ENCODE results near the gene YIPF1. TPM values are rescaled to one million over a fixed set of nuclear protein-coding genes. Genes with fewer than 3 reads are reported as not detected.

Gene YIPF1
- total and polyA plus RNA-seq, 12 donors = 22.2 to 59.5 (median 38.9) TPM

DNA sequence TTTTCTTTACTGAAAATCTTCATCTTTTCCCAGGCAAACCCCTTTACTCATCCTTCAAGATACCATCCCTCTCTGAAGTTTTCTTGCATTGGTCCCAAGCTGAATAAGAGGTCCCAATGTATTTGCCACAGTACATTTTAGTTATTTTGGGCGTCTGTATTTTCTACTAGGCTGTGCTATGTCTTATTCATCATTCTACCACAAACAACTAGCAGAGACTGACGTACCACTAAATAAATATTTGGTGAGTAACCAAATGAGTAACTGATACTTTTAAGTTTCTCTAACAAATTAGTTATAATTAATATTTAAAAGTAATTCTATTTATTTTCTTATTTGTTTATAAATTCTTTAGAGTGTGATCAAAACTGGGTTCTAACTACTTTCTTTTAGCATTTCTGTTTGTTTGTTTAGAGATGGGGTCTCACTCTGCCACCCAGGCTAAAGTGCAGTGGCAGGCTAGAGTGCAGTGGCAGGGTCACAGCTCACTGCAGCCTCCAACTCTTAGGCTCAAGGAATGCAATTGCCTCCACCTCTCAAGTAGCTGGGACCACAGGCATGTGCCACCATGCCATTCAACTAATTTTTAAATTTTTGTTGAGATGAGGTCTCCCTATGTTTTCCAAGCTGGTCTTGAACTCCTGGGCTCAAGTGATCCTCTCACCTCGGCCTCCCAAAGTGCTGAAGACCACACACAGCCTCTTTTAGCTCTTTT lies 84.6 kb downstream of the YIPF1 start:
- H3K4me3 ChIP-seq = no peak overlapping the region
- 90 to 100% (median 97%) methylated on average over 3 of the region's 3 CpGs for WGBS, 4 donors
- no peaks in the 10 kb centered on the region for H3K36me3 ChIP-seq (replicated peaks in 1 of 2)
- H3K9me3 ChIP-seq (replicated peaks in 1 of 3) = no peaks in the 10 kb centered on the region
- no peaks in the 10 kb centered on the region for H3K27me3 ChIP-seq
- H3K27ac ChIP-seq = no peak overlapping the region
- intact Hi-C loops (cut with DNase I) = no loop called here
- DNase-seq = no peak
- TF ChIP-seq, protein P1, sequence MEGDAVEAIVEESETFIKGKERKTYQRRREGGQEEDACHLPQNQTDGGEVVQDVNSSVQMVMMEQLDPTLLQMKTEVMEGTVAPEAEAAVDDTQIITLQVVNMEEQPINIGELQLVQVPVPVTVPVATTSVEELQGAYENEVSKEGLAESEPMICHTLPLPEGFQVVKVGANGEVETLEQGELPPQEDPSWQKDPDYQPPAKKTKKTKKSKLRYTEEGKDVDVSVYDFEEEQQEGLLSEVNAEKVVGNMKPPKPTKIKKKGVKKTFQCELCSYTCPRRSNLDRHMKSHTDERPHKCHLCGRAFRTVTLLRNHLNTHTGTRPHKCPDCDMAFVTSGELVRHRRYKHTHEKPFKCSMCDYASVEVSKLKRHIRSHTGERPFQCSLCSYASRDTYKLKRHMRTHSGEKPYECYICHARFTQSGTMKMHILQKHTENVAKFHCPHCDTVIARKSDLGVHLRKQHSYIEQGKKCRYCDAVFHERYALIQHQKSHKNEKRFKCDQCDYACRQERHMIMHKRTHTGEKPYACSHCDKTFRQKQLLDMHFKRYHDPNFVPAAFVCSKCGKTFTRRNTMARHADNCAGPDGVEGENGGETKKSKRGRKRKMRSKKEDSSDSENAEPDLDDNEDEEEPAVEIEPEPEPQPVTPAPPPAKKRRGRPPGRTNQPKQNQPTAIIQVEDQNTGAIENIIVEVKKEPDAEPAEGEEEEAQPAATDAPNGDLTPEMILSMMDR (IDR thresholded peaks at IDR 0.05) = no peak
- no peak for TF ChIP-seq POLR2A (IDR thresholded peaks at IDR 0.05)
- peaks cover 5 to 7% of the 10 kb centered on the region in 2 donors for H3K4me1 ChIP-seq (replicated peaks in 1 of 2)

DNA sequence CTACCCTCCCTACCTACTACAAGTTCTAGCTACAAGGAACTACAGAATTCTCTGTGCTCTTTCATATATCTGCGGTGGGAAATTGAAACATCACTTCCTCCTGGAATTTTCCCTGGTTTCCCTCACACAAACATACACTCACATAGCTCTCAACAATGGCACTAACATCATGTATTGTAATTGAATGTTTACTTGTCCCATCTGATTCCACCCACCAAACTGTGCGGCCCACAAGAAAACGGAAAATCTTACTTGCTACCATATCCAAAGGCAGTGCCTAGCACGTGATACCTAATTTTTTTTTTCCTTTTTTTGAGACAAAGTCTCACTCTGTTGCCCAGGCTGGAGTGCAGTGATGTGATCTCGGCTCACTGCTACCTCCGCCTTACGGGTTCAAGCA lies 85.4 kb downstream of the YIPF1 start:
- H3K4me1 ChIP-seq (replicated peaks in 1 of 2) = peaks cover 5 to 7% of the 10 kb centered on the region in 2 donors
- H3K27me3 ChIP-seq = no peaks in the 10 kb centered on the region
- no peaks in the 10 kb centered on the region for H3K9me3 ChIP-seq (replicated peaks in 1 of 3)
- peaks cover 0 to 1% of the 10 kb centered on the region in 2 donors for H3K36me3 ChIP-seq (replicated peaks in 1 of 2)
- intact Hi-C loops (cut with DNase I) = no loop called here
- H3K4me3 ChIP-seq = no peak overlapping the region
- TF ChIP-seq, protein P1 (IDR thresholded peaks at IDR 0.05) = no peak
- TF ChIP-seq POLR2A (IDR thresholded peaks at IDR 0.05) = no peak
- no peak overlapping the region for H3K27ac ChIP-seq
- whole genome bisulfite sequencing, 4 donors = 91 to 98% (median 97%) methylated on average over 7 of the region's 7 CpGs
- no peak for DNase-seq

Small RNA genes lying within 50 kb of the gene (small RNA-seq; reads per million reads assigned to genes)
- gene AL049745.1 = 0 reads per million in 2 donors

Other genes starting within 250 kb of the YIPF1 start
- under 1 TPM in 4 of 9 donors, not detected in 5; 0.10 to 0.35 (median 0.14) TPM for gene GLIS1, start 150.6 kb downstream of the YIPF1 start, total RNA-seq
- gene GLIS1, start 150.6 kb downstream of the YIPF1 start, polyA plus RNA-seq = under 1 TPM in 2 of 3 donors, not detected in 1; 0.08 to 0.37 TPM
- gene NDC1, start 51.5 kb downstream of the YIPF1 start, total RNA-seq = 10 to 100 TPM in 7 of 9 donors, 1 to 10 TPM in 2; 8.2 to 21.9 (median 10.5) TPM
- 10 to 100 TPM in 1 of 3 donors, 1 to 10 TPM in 2; 2.9 to 12.7 (median 3.0) TPM for gene NDC1, start 51.5 kb downstream of the YIPF1 start, polyA plus RNA-seq
- gene DIO1, start 4.4 kb upstream of the YIPF1 start, total RNA-seq = 1 to 10 TPM in 1 of 9 donors, under 1 TPM in 2, not detected in 6; 0.11 to 1.5 (median 0.19) TPM
- gene DIO1, start 4.4 kb upstream of the YIPF1 start, polyA plus RNA-seq = under 1 TPM in 2 of 3 donors, not detected in 1; 0.03 to 0.11 TPM
- 10 to 100 TPM in 8 of 9 donors, 1 to 10 TPM in 1; 7.2 to 53.1 (median 26.6) TPM for gene IFT25, start 55.9 kb upstream of the YIPF1 start, total RNA-seq
- gene IFT25, start 55.9 kb upstream of the YIPF1 start, polyA plus RNA-seq = 10 to 100 TPM; 25.5 to 39.1 (median 37.8) TPM
- 10 to 100 TPM; 20.4 to 43.4 (median 32.9) TPM for gene LRRC42, start 56.6 kb upstream of the YIPF1 start, total RNA-seq
- gene LRRC42, start 56.6 kb upstream of the YIPF1 start, polyA plus RNA-seq = 10 to 100 TPM; 15.2 to 36.6 (median 18.6) TPM
- gene LDLRAD1, start 128.4 kb upstream of the YIPF1 start, total RNA-seq = 1 to 10 TPM in 5 of 9 donors, under 1 TPM in 3, not detected in 1; 0.39 to 8.8 (median 2.2) TPM
- 1 to 10 TPM in 1 of 3 donors, under 1 TPM in 2; 0.32 to 1.3 (median 0.54) TPM for gene LDLRAD1, start 128.4 kb upstream of the YIPF1 start, polyA plus RNA-seq
- gene TMEM59, start 163.4 kb upstream of the YIPF1 start, total RNA-seq = 100 to 1,000 TPM; 351 to 736 (median 589) TPM
- 100 to 1,000 TPM in 2 of 3 donors, 10 to 100 TPM in 1; 96.8 to 489 (median 131) TPM for gene TMEM59, start 163.4 kb upstream of the YIPF1 start, polyA plus RNA-seq
- gene TCEANC2, start 163.8 kb upstream of the YIPF1 start, total RNA-seq = 10 to 100 TPM in 1 of 9 donors, 1 to 10 TPM in 8; 2.3 to 12.5 (median 6.4) TPM
- gene TCEANC2, start 163.8 kb upstream of the YIPF1 start, polyA plus RNA-seq = 1 to 10 TPM; 1.3 to 6.0 (median 2.8) TPM

All from adrenal gland (tissue), 12 donors.